ENCODE results near the gene VPS29.
A peak's percentile ranks its signal among the peaks of the same experiment; 100 is the strongest.

The VPS29 gene

GRCh38 chr12:110516995-110517394 is 15.1 kb upstream of the VPS29 start:
- no peak for TF ChIP-seq CTCF (conservative IDR thresholded peaks at IDR 0.05)
- no peak overlapping the region for H3K27ac ChIP-seq

GRCh38 chr12:110514363-110514762 is 12.5 kb upstream of the VPS29 start:
- no peak for TF ChIP-seq CTCF (conservative IDR thresholded peaks at IDR 0.05)
- no peak overlapping the region for H3K27ac ChIP-seq

- H3K27ac ChIP-seq, result no peak overlapping the region
- TF ChIP-seq CTCF (conservative IDR thresholded peaks at IDR 0.05), result no peak
These were observed 11.9 kb upstream of the VPS29 start for GRCh38 chr12:110513842-110514241.

GRCh38 chr12:110508071-110508586 is 6.2 kb upstream of the VPS29 start:
- no peak overlapping the region for H3K27ac ChIP-seq
- TF ChIP-seq CTCF (conservative IDR thresholded peaks at IDR 0.05), result no peak

GRCh38 chr12:110505332-110505731 is 3.4 kb upstream of the VPS29 start:
- TF ChIP-seq CTCF (conservative IDR thresholded peaks at IDR 0.05), result no peak
- no peak overlapping the region for H3K27ac ChIP-seq

GRCh38 chr12:110503432-110503831 is 1.5 kb upstream of the VPS29 start:
- no peak overlapping the region for H3K27ac ChIP-seq

GRCh38 chr12:110501399-110501751 is 536 bp downstream of the VPS29 start:
- peak overlapping the region; percentile 88 for H3K27ac ChIP-seq
- no peak for TF ChIP-seq CTCF (conservative IDR thresholded peaks at IDR 0.05)

More at GRCh38 chr12:110503432-110503831, 1.5 kb upstream of the VPS29 start:
- TF ChIP-seq CTCF (conservative IDR thresholded peaks at IDR 0.05), result no peak

Data from VCaP (cell line).